ENCODE data around the gene HOXB5.

Gene HOXB5

DNA sequence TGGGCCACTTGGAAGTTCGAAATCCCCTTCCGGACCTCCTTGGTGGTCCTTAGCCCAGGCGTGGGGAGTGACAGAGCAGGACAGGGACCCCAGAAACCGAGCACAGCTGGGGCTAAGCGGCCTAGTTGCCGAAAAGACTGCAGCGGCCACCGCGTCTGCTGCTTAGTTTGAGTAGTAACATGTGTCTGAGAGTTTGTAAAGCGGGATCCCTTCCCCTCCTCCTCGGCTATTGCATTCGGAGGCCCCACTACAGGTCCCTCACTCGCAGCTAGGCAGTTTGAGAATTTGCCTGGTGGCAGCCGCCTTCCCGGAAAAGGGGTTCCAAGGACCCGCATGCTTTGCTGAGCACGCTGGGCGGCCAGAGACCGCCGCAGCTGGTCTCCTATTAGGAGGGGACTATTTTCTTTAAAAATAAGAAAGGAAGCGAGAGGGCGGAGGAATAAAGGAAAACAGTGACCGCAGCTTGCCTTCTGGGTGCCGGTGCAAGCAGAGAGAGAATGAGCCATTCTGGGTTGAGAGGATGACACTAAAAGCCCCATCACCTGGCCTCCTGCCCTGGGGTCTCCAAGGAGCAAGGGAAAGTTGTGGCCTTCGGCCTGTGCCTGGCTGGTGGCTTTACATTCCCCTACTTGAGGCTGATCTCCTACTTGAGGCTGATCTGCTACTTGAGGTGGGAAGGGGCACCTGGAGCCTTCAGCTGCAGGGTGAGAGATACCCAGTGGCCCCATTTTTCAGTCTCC is 1.1 kb upstream of the HOXB5 start:
- Histone ChIP-seq H3K36me3 (ENCODE audit: control insufficient read depth, insufficient read depth, low read length) (no peaks in the 10 kb centered on the region), H3K9me3 (ENCODE audit: control insufficient read depth, low read length) (no peaks in the 10 kb centered on the region), H3K4me1 (ENCODE audit: control insufficient read depth, insufficient read depth, low read length, poor library complexity, severe bottlenecking) (peaks cover 42% of the 10 kb centered on the region), H3K27me3 (replicated peaks; ENCODE audit: control insufficient read depth, insufficient read depth, low read length, poor library complexity, severe bottlenecking) (peaks cover 58% of the 10 kb centered on the region), H3K27ac (ENCODE audit: insufficient read depth, low read length, poor library complexity, severe bottlenecking) (no peak overlapping the region), H3K4me3 (ENCODE audit: insufficient read depth, low read depth, low read length, poor library complexity, severe bottlenecking) (no peak overlapping the region)
- DNase-seq: no peak

DNA sequence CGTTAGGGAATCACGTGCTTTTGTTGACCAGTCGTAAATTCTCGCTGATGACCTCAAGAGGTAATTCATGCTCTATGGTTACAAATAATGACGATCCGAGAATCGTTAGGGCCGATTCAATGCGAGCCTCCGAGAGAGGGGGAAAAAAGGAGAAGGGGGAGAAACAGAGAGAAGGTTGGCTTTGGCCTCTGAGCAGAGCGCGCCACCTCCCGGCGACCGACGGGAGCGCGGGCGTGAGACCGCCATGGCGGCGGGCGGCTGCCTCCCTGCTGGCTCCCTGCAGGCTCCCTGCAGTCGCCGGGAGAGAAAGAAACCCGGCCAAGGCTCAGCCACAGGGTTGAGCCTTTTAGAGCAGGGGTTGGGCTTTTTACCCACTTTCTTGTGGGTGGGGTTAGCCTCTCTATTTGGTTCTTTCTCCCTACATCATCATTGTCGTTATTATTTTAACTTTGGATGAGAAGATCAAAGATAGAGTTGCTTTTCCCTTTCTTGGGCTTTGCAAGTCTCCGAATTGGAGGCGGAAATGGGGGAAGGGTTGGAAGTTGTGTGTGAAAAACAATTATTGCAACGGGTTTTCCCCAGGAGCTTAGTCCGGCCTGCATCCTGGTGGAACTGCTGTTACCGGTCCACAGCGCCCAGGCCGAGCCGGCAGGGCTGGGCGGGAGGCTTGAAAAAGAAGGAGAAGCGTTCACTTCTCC is 410 bp upstream of the HOXB5 start:
- Histone ChIP-seq H3K27ac (ENCODE audit: insufficient read depth, low read length, poor library complexity, severe bottlenecking) (no peak overlapping the region), H3K4me3 (ENCODE audit: insufficient read depth, low read depth, low read length, poor library complexity, severe bottlenecking) (peak overlapping the region; percentile 52), H3K36me3 (ENCODE audit: control insufficient read depth, insufficient read depth, low read length) (no peaks in the 10 kb centered on the region), H3K27me3 (replicated peaks; ENCODE audit: control insufficient read depth, insufficient read depth, low read length, poor library complexity, severe bottlenecking) (peaks cover 54% of the 10 kb centered on the region), H3K4me1 (ENCODE audit: control insufficient read depth, insufficient read depth, low read length, poor library complexity, severe bottlenecking) (peaks cover 42% of the 10 kb centered on the region), H3K9me3 (ENCODE audit: control insufficient read depth, low read length) (no peaks in the 10 kb centered on the region)
- peak; percentile 63 to 68 (median 67) for DNase-seq

DNA sequence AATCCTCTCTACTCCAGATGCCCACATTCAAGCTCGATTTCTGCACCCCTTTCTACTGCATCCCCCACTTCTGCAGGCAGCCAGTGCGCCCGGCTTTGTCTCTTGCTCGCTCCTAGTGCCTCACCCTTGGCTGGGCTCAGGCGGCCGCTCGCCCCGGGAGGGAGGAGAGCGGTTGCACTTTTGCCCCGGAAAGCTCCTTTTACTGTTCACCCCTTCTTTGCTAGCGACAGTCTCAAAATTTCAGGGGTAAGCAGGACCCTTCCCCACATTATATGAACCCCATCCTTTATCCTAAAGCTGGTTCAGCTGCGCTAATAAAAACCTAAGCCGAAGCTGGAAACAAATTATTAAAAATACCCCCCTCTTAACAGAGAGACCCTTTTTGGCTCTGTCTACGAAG is 1.0 kb downstream of the HOXB5 start:
- DNase-seq: no peak
- peaks cover 34% of the 10 kb centered on the region for H3K4me1 ChIP-seq (ENCODE audit: control insufficient read depth, insufficient read depth, low read length, poor library complexity, severe bottlenecking)
- no peak overlapping the region for H3K27ac ChIP-seq (ENCODE audit: insufficient read depth, low read length, poor library complexity, severe bottlenecking)
- no peaks in the 10 kb centered on the region for H3K9me3 ChIP-seq (ENCODE audit: control insufficient read depth, low read length)
- no peaks in the 10 kb centered on the region for H3K36me3 ChIP-seq (ENCODE audit: control insufficient read depth, insufficient read depth, low read length)
- H3K27me3 ChIP-seq (replicated peaks; ENCODE audit: control insufficient read depth, insufficient read depth, low read length, poor library complexity, severe bottlenecking): peaks cover 41% of the 10 kb centered on the region
- peak overlapping the region; percentile 52 for H3K4me3 ChIP-seq (ENCODE audit: insufficient read depth, low read depth, low read length, poor library complexity, severe bottlenecking)

DNA sequence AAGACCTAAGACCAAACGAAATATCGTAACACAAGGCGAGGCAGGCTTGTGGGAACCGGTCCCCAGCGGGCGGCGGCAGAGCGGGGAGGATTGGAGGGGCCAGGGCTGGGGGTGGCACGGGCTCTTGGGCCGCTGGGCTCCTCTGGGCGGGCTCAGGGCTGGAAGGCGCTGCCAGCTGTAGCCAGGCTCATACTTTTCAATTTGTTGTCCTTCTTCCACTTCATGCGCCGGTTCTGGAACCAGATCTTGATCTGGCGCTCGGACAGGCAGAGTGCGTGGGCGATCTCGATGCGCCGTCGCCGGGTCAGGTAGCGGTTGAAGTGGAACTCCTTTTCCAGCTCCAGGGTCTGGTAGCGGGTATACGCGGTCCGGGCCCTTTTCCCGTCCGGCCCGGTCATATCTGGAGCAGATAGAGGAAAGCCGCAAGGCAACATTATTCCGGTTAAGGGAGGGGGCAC is 1.5 kb downstream of the HOXB5 start:
- no peaks in the 10 kb centered on the region for H3K36me3 ChIP-seq (ENCODE audit: control insufficient read depth, insufficient read depth, low read length)
- no peak overlapping the region for H3K4me3 ChIP-seq (ENCODE audit: insufficient read depth, low read depth, low read length, poor library complexity, severe bottlenecking)
- peaks cover 29% of the 10 kb centered on the region for H3K4me1 ChIP-seq (ENCODE audit: control insufficient read depth, insufficient read depth, low read length, poor library complexity, severe bottlenecking)
- no peak for DNase-seq
- peaks cover 36% of the 10 kb centered on the region for H3K27me3 ChIP-seq (replicated peaks; ENCODE audit: control insufficient read depth, insufficient read depth, low read length, poor library complexity, severe bottlenecking)
- no peaks in the 10 kb centered on the region for H3K9me3 ChIP-seq (ENCODE audit: control insufficient read depth, low read length)
- no peak overlapping the region for H3K27ac ChIP-seq (ENCODE audit: insufficient read depth, low read length, poor library complexity, severe bottlenecking)

- H3K36me3 ChIP-seq (ENCODE audit: control insufficient read depth, insufficient read depth, low read length): no peaks in the 10 kb centered on the region
- no peak for DNase-seq
- peaks cover 25% of the 10 kb centered on the region for H3K4me1 ChIP-seq (ENCODE audit: control insufficient read depth, insufficient read depth, low read length, poor library complexity, severe bottlenecking)
- H3K27ac ChIP-seq (ENCODE audit: insufficient read depth, low read length, poor library complexity, severe bottlenecking): no peak overlapping the region
- no peak overlapping the region for H3K4me3 ChIP-seq (ENCODE audit: insufficient read depth, low read depth, low read length, poor library complexity, severe bottlenecking)
- peaks cover 30% of the 10 kb centered on the region for H3K27me3 ChIP-seq (replicated peaks; ENCODE audit: control insufficient read depth, insufficient read depth, low read length, poor library complexity, severe bottlenecking)
- H3K9me3 ChIP-seq (ENCODE audit: control insufficient read depth, low read length): no peaks in the 10 kb centered on the region
Measured at GRCh38 chr17:48591255-48592056, 2.1 kb downstream of the HOXB5 start.

DNA sequence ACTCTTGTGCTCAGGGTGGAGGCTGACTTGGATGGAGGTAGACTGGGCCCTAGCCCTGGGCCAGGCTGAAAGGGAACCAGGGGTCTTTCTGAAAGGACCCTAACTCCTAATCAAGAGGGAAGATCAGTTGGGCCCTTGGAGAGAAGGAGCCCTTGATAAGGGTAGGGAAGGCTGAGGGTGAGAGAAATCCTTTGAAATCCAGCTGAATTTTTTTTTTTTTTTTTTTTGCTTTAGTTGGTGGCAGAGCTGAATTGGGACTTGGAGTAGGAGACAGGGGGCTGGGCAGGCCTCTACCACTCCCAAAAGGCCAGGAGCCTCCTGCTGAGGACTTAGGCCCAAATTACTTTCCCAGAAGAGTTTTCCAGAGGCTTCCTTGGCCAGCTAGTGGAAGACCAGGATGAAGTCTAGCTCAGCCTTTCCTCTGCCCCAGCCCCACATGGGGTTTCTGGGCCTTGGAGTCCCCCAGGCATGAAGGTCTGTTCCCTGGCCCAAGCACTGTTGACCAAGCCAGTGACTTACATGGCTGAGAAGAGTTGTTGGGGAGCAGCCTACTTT is 2.9 kb downstream of the HOXB5 start:
- H3K4me3 ChIP-seq (ENCODE audit: insufficient read depth, low read depth, low read length, poor library complexity, severe bottlenecking): no peak overlapping the region
- H3K9me3 ChIP-seq (ENCODE audit: control insufficient read depth, low read length): no peaks in the 10 kb centered on the region
- H3K27me3 ChIP-seq (replicated peaks; ENCODE audit: control insufficient read depth, insufficient read depth, low read length, poor library complexity, severe bottlenecking): peaks cover 30% of the 10 kb centered on the region
- no peaks in the 10 kb centered on the region for H3K36me3 ChIP-seq (ENCODE audit: control insufficient read depth, insufficient read depth, low read length)
- peaks cover 27% of the 10 kb centered on the region for H3K4me1 ChIP-seq (ENCODE audit: control insufficient read depth, insufficient read depth, low read length, poor library complexity, severe bottlenecking)
- H3K27ac ChIP-seq (ENCODE audit: insufficient read depth, low read length, poor library complexity, severe bottlenecking): no peak overlapping the region
- no peak for DNase-seq

- Histone ChIP-seq H3K4me1 (ENCODE audit: control insufficient read depth, insufficient read depth, low read length, poor library complexity, severe bottlenecking) (peaks cover 31% of the 10 kb centered on the region), H3K4me3 (ENCODE audit: insufficient read depth, low read depth, low read length, poor library complexity, severe bottlenecking) (no peak within 1 kb of the TSS), H3K27me3 (replicated peaks; ENCODE audit: control insufficient read depth, insufficient read depth, low read length, poor library complexity, severe bottlenecking) (peaks cover 28% of the 10 kb centered on the region), H3K9me3 (ENCODE audit: control insufficient read depth, low read length) (no peaks in the 10 kb centered on the region), H3K27ac (ENCODE audit: insufficient read depth, low read length, poor library complexity, severe bottlenecking) (no peak within 1 kb of the TSS), H3K36me3 (ENCODE audit: control insufficient read depth, insufficient read depth, low read length) (no peaks in the 10 kb centered on the region)
- no peak for DNase-seq
Measured at GRCh38 chr17:48589831-48590606, 3.6 kb downstream of the HOXB5 start, which contains the start of gene HOXB3. Gene HOXB3 (minus strand): TSS chr17:48590241. CDS start chr17:48552474, 37,767 bp downstream.

DNA sequence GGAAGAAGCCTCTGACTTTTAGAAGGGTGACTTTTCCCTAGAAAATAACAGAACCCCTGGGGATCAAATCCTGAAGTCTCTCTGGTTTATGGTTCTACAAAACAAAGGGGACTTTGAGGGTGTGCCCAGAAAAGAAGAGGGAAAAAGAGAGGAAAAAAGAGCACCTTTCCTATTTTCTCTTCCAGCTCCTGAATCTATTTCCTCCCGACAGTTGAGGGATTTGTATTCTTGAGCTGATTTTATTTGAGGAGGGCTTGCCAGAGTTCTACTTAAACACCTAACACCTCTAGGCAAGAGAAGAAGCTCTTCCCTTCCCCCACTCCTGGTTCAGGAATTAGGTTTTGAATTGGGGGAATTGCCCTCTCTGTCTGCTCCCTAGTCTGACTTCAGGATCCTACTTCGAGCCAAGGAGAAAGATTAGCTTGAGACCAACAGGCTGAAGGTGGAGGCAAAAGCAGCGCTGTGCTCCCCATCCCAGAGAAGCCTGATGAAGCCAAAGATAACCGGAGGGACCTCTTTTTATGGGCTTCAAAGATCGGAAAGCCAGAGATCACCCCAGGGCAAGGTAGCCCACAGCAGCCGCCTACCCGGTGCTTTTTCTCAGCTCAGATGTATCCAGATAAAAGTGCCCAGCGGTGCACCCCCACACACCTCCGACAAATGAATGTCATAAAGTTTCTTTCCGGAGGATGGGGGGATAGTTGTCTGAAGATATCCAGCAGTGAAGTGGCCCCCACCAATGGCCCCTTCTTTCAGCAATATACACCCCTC is 4.3 kb downstream of the HOXB5 start:
- DNase-seq: no peak
- Histone ChIP-seq H3K4me3 (ENCODE audit: insufficient read depth, low read depth, low read length, poor library complexity, severe bottlenecking) (no peak overlapping the region), H3K4me1 (ENCODE audit: control insufficient read depth, insufficient read depth, low read length, poor library complexity, severe bottlenecking) (peaks cover 33% of the 10 kb centered on the region), H3K27ac (ENCODE audit: insufficient read depth, low read length, poor library complexity, severe bottlenecking) (no peak overlapping the region), H3K9me3 (ENCODE audit: control insufficient read depth, low read length) (no peaks in the 10 kb centered on the region), H3K27me3 (replicated peaks; ENCODE audit: control insufficient read depth, insufficient read depth, low read length, poor library complexity, severe bottlenecking) (peaks cover 26% of the 10 kb centered on the region), H3K36me3 (ENCODE audit: control insufficient read depth, insufficient read depth, low read length) (no peaks in the 10 kb centered on the region)

DNA sequence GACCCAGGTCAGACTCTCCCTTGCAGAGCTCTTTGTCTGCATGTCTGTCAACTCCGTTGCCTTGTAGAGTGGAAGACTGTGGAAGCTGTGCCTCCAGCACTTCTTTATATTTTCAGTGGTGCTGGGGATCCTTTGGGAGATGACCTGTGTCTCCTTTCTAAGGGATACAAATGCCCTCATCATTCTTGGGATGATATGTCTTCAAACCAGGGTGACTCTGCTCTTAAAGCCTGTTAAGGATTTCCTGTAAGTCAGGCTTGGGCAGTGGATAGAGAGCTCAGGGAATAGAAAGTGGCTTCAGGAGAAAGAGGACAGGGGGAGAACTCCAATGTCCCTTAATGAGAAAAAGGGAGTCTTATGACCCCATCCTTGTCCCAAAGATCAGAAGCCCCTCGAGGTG is 5.1 kb downstream of the HOXB5 start:
- H3K4me3 ChIP-seq (ENCODE audit: insufficient read depth, low read depth, low read length, poor library complexity, severe bottlenecking): no peak overlapping the region
- peaks cover 23% of the 10 kb centered on the region for H3K27me3 ChIP-seq (replicated peaks; ENCODE audit: control insufficient read depth, insufficient read depth, low read length, poor library complexity, severe bottlenecking)
- H3K27ac ChIP-seq (ENCODE audit: insufficient read depth, low read length, poor library complexity, severe bottlenecking): no peak overlapping the region
- DNase-seq: no peak
- H3K4me1 ChIP-seq (ENCODE audit: control insufficient read depth, insufficient read depth, low read length, poor library complexity, severe bottlenecking): peaks cover 33% of the 10 kb centered on the region
- no peaks in the 10 kb centered on the region for H3K9me3 ChIP-seq (ENCODE audit: control insufficient read depth, low read length)
- no peaks in the 10 kb centered on the region for H3K36me3 ChIP-seq (ENCODE audit: control insufficient read depth, insufficient read depth, low read length)
